Middle frontal gyrus (tissue), 1 donor: ENCODE measurements around the gene IRAK1.

Experiments
- DNase-seq: peaks from one replicate; pipeline ENCODE4 v3.0.0-alpha.2; 2015; ENCODE audit warnings: low spot score; ENCODE audit errors: extremely low spot score

IRAK1 gene

DNA sequence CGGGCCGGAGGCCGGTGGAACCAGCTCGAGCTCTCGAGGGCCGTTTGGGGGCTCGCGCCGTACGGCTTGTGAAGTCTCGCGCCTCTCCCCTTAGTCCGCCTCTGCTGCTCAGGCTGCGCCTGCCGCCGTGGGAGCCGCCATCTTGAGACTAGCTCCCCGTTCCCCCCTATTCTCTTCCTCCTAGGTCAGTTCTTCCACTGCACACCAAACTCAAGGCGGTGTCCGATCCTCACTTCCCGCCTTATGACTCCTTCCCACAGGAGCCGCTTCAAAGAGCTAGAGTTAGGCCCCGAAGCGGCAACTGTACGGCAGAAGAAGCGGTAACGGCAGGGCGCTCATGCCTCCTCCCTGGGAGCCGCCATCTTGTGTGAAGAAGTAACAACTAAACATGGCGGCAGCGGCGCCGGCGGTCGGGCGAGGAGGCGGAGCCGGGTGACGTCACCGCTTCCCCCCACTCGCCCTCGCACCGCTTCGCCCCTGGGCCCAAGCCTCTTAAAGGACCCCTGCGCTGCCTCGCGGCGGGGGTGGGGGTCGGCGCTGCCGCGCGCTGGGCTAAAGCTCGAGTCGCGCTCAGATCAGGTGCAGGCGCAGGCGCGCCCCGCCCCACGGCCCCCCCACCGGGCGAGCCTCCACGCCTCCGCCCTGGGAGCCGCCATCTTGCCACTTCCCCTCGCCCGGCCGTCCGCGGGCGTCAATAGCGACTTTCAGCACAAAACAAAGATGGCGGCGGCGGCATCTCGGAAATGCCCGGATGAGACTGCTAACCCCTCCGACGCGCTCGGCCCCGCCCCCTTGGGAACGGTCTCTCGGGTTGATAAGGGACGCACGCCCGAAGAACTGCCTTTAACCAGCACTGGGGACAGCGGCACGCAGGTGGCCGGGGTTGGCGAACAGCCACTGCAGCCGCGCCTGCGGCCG, 48.0 kb downstream of the IRAK1 start, which contains the start of gene HCFC1:
Gene HCFC1, minus strand, starts transcription at position 369 of the 918 bp plus-strand sequence. CDS start 978 bp downstream, outside the sequence.
- peak; percentile 70 for DNase-seq

DNA sequence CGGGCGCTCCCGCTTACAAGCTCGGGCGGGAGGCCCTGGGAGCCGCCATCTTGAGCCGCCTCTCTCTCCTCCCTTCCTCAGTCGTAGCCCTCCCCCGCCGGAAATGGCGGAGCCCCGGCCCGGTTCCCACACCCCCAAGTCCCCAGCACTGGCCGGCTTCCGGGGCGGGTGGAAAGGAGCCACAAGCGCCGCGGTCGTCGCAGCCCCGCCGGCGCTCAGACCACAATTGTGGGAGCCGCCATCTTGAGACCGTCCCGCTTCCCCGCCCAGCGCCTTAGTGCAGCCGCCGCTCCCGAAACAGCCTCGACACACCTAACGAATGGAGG, 48.6 kb downstream of the IRAK1 start:
- peak; percentile 79 for DNase-seq

DNA sequence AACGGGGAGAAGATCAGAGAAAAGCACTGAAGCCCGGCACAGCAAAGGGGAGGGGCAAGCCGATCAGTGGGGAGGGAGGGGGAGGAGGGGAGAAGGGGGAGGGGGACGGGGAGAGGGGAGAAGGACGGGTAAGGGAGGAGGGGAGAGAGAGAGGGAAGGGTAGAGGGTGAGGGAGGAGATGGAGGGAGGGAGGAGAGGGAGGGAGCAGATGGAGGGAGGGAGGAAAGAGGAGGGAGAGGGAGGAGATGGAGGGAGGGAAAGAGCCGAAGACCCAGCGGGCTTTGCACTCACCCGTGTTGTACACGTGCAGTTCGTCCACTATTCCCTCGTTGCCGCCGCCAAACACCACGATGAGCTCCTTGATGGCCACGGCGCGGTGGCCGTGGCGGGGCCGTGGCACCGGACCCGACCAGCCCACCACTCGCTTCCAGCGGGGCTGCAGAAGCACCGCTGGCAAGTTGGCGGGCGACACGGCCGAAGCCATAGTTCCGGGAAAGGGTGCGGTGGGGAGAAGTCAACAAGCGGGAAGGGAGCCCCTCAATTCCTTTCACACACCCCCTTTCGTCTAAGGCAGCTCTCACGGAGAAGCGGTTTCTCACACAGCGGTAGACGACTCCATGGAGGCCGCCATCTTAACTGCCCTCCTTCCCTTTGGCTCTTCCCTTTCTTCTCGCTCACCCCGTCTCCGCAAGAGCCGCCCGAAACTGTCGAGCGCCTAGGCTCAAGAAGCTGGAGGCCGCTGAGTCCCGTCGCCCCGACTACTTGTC, 49.2 kb downstream of the IRAK1 start:
- no peak for DNase-seq

DNA sequence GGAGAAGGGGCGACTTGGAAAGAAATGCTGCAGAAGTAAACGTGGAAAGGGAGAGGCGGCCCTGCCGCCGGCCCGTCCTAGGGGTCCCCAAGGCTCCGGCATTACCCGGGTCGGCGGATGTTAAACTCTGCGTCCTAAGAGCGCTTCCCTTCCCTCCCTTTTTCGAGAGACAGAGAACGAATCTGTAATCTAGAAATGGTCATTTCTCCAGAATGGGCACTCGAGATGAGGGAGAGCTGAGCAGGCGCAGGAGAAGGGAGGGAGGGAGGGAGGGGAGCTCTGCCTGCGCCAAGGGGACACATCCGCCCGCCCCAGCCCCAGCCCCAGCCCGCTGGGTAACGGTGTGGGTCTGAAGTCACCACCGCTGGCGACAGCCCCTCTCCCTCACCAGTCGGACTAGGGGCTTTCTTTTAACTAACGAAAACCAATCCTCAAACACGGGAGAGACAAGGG, 49.8 kb downstream of the IRAK1 start:
- peak; percentile 13 for DNase-seq

DNA sequence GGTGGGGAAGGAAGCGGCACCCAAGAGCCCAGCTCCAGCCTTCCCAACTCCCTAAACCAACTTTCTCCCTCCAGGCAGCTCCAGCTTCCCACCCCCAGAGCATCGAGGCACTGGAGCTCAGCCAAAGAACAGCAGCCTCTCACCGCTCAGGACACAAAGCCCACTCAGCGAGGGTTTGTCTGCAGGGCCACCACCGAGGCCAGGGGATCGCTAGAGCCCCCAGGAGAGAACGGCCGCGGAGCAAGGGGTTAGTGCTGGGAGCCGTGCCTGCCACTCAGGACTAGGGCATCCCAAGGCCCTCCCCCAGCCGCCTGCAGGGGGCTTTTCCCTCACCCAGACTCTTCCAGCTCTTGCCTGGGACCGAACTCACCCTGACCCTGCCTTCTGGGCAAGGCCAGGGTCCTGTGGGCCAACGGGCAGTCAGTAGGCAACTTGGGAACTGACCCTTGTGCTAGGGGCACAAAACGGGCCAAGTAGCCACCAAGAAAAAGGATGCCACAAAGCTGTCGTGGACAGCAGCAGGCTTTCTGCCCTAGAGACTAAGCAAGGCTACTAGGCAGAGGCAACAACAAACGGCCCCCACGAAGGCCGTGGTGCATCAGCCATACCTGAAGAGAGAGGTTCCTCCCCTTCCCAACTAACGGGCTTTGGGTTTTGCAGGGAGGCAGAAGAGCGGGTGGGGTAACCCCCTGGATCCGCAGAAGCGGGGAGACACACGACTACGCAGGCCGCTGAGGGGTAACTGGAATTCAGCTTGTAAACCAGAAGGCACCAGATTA, 50.4 kb downstream of the IRAK1 start:
- DNase-seq = no peak

DNA sequence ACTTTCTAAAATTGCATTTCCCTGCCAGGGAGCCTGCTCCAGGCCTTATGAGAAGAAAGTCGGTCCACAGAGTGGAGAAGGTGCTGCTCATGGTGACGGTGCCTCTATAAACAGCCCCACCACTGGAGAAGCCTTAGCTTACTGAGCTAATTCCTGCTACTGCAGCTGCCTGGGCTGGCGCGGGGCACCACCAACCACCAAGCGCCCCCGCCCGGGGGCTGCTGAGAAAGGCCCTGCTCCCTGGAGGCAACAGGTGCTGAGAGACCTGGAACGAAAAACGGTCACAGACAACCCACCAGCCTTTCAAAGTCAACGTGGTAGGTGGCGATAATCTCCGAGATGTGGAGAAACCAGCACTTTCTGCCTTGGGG, 51.0 kb downstream of the IRAK1 start:
- no peak for DNase-seq

DNA sequence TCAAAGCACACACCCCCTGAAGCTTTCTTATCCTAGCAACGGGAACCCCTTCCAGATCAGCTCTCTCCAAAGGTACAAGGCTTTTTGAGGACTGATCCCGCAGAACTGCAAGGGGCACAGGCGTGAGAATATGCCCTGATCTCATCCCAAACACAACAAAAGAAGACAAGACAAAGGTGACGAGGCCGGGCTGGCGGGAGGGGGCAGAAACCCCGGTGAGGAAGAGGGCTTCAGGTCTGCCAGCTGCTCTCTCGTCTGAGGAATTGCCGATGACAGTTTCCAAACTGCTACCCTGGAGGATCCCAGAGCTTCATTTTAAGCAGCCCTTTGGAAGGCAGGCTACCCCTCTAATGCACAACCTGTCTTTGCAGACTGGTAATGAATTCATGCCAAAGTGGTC, 51.4 kb downstream of the IRAK1 start:
- DNase-seq = no peak

DNA sequence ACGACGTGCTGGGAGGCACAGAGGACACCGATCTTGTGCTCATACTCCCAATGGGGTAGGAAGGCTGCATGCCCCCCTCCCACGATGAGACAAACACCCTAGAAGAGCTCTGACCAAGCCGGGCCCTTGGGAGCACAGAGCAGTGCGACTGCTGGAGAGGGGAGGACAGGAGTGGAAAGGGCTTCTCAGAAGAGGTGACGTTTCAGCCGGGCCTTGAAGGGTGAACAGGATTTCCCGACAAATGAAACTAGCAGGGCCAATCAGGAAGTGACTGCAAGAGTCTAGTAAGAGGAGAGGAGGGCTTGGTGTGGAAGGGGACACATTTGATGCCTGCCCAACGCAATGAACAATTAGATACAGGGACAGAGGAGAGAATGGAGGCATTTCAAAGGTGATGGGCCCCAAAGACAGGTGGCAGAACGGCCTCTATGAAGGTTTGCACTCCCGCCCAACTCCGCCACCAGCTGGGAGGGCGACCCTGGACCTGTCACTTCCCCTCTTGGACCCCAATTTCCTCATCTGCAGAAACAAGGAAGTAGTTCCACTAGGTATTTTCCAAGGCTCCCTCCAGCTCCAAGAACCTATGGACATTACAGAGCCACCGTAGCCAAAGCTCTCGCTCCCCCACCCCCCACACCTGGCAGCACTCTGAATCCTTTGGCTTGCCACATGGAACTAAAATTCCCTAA, 52.0 kb downstream of the IRAK1 start:
- no peak for DNase-seq

DNA sequence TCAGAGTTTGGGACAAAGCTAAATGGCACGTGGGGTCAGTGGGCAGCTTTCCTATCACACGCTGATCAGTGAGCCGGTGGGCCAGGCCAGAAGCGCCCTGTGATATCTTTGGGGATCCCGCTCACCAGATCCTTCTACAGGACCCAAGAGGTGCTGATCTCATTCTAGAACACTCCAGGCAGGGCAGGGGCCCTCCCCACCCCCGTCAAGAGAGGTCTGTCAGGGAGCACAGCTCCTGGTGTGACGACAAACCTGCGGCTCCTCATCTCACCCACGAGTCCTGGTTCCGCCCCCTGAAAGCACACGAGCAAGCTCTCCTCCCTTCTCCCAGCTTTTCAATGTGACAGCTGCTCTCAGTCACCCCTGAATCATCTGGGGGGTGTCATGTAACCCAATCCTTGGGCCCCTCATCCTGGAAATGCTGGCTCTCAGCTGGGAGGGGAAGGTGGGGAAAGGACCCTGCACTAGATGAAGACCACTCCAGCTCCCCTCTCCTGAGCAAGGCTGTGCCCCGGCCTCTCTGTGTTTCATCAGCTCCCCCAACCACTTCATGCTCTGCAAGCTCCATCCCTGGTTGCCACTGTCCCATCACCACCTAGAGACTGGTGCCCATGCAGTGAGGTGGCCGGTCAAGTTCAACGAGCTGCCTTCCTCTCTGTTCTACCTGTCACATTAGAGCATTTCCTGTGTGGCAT, 52.7 kb downstream of the IRAK1 start:
- DNase-seq = no peak

DNA sequence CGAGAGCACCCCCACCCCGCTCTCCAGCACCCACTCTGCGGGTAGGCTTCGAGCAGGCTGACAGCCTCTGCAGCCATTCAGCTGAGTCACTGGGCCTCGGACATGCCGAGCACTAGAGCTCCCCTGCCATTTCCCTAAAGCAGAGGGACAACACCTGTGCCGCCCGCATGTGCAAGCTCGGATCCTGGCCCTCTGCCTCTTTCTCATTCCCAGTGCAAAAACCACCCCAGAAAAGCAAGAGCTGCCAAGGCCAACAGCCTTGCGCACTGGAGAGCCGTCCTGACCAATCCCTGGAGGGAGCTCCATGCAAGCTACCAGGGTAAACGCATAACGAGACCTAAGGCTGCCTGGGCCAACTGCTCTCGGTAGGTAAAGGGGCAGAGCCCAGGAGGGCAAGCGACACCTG, 53.4 kb downstream of the IRAK1 start:
- DNase-seq = no peak

DNA sequence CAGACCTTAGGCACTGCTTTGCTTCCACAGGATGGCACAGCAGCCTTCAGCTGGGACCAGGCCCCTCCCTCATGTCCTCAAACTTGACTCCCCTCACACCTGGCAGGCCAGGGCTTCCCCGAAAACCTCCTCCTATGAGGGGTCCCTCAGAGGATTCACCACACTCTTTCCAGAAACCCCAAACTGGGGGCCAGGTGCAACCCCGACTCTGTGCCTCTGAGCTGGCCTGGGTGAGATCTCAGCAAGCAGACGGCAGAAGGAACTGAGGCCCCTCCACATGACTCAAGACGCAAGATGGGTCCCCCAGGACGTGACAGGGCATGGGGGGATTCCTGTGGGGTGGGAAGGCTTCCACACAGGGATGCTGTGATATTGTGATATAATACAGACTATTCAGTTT, 54.3 kb downstream of the IRAK1 start:
- no peak for DNase-seq

DNA sequence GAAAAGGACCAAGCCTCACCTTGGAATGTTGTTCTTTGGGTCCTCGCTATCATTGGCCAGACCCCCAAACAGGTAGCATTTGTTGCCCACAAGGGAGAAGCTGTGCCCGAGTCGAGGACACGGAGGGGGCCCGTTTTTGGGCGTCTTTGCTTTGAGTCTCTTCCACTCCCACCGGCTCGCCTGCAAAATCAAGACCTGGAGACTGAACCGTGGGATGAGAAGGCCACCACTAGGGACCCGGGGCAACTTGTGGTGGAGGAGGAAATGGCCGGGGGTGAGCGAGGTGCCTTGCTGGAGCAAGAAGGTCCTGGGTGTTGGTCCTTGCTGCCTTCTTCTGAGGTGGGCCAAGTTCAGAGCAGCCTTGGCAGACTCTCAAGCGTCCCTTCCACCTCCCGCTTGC, 55.6 kb downstream of the IRAK1 start:
- DNase-seq = no peak

DNA sequence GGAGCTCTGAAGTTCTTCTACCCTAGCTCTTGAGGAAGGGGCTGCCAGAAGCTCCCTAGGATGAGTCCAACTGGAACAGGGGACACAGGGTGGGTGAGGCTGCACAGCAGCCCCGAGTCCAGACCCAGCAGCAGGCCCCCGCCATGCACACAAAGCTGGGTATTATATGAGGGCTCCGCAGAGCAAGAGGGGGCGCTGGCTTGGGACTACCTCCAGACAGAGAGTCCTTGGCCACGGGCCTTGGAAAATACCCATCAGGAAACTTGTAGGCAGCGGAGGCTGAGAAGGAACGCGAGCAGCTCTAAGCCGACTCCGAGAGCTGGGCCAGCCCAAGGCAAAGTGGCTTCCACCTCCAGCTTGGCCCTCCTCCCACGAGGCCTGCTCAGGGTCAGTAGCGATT, 56.2 kb downstream of the IRAK1 start:
- DNase-seq = no peak

DNA sequence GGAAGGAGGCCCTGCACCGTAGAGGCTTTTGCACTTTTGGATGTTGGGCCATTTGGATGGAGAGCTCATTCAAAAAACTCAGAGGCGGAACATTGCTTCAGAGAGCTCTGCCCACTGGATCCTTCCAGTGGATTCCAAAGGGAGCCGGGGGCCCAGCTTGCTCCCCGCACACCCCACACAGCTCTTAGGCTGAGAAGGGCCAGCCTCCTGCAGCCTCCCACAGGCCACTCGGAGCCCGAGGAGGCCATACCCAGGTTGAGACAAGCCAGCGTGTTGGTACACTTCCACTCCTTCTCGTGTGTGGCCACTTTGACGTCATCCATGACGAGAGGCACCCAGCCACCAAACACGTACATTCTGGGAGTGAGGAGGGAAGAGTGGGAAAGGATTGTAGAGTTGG, 58.4 kb downstream of the IRAK1 start:
- DNase-seq = no peak

DNA sequence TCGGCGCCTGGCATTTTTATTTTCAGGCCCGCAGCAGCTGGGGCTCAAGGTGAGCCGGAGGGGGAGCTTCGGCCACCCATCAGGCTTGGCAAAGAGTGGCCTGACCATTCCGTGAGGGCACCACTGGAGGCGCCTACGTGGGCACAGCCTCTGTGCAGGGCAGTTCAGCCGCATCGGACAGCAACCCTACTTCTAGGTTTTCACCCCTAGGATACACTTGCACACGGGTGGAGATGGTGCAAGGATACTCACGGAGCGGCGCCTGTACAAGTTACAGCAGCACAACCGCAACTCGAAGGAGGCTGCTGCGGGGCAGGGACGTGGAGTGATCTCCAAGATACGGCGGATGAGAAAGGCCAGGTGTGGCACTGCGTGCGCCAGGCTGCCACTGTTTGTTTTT, 58.9 kb downstream of the IRAK1 start:
- no peak for DNase-seq
